IPS-18a (cell line): ENCODE results near the gene RHPN2.

Experiments used
- H3K27ac ChIP-seq: one replicate; pipeline ENCODE4 v1.5.1; 2013; ENCODE audit warnings: low read length
- H3K27me3 ChIP-seq: one replicate; pipeline ENCODE4 v1.6.1; 2013; ENCODE audit warnings: mild to moderate bottlenecking, low read length; ENCODE audit not compliant: control insufficient read depth, insufficient read depth
- H3K36me3 ChIP-seq: one replicate; pipeline ENCODE4 v1.6.1; 2013; ENCODE audit warnings: low read depth, low read length; ENCODE audit not compliant: control insufficient read depth
- H3K4me1 ChIP-seq: one replicate; pipeline ENCODE4 v1.6.1; 2013; ENCODE audit warnings: low read depth, low read length; ENCODE audit not compliant: control insufficient read depth
- H3K4me3 ChIP-seq: one replicate; pipeline ENCODE4 v1.5.1; 2013; ENCODE audit warnings: low read length
- H3K9ac ChIP-seq: one replicate; pipeline ENCODE4 v1.6.1; 2013; ENCODE audit warnings: mild to moderate bottlenecking, low read length, moderate library complexity
- H3K9me3 ChIP-seq: one replicate; pipeline ENCODE4 v1.6.1; 2013; ENCODE audit warnings: low read depth, low read length; ENCODE audit not compliant: control insufficient read depth

Gene RHPN2

DNA sequence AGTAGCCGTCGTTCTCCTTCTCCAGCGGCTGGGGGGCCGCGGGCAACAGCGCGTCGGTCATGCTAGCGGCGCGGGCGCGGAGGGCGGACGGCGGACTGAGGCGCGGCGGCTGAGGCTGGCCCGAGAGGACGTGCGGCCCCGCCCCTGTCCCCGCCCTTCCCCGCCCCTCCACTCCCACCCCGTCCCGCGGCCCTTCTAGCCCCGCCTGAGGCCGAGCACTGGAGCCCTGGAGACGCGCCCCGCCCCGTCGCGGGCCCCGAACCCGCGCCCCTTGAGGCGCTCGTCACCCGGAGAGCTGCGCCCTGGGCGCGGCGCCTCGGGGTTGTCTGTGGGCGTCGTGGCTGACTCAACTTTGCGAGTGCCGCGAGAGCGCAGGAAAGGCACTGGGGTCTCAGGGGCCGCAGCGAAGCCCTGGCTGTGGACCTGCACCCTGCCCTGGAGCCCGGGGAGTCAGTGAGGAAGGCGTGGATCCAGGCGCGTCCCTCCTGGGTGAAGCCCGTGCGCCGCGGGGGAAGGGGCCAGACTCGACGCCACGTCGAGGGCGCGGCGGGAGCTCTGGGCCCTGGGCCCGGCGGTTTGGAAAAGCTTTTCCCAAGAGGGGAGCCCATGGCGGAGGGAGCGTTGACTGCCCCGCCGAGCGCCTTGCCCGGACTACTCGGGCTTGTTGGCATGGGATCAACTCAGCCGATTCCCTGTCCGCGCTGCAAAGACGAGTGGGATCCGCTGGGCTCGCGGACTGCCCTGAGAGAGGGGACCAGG lies at the start of gene RHPN2:
Gene RHPN2, minus strand, starts transcription at position 97 of the 759 bp plus-strand sequence. Its CDS starts 36 bp downstream, at position 61.
- Histone ChIP-seq H3K9ac (peak within 1 kb of the TSS; percentile 55), H3K4me3 (peak within 1 kb of the TSS; percentile 64), H3K4me1 (peaks cover 3% of the 10 kb centered on the region), H3K36me3 (no peaks in the 10 kb centered on the region), H3K27ac (no peak within 1 kb of the TSS), H3K27me3 (peaks cover 14% of the 10 kb centered on the region), H3K9me3 (no peaks in the 10 kb centered on the region)

DNA sequence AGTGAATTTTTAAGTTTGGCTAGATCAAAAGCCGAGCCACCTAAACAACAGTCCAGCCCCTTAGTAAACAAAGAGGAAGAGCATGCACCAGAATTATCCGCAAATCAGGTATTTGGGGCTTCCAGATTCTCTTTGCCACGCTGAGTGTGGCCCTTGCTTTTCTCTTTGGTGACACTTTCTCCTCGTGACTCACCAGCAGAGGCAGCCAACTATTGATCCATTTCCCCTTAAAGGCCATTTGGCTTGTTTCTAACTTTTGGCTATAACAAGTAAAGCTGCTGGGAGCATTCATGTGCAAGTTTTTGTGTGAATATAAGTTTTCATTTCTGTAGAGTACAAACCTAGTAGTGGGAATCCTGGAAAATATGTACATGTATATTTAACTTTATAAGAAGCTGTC lies 49.6 kb upstream of the RHPN2 start:
- no peaks in the 10 kb centered on the region for H3K4me1 ChIP-seq
- no peak overlapping the region for H3K9ac ChIP-seq
- H3K36me3 ChIP-seq: peaks cover 33% of the 10 kb centered on the region
- no peaks in the 10 kb centered on the region for H3K27me3 ChIP-seq
- no peak overlapping the region for H3K27ac ChIP-seq
- no peaks in the 10 kb centered on the region for H3K9me3 ChIP-seq
- H3K4me3 ChIP-seq: no peak overlapping the region

- H3K36me3 ChIP-seq: peaks cover 36% of the 10 kb centered on the region
- H3K9ac ChIP-seq: no peak overlapping the region
- H3K27ac ChIP-seq: no peak overlapping the region
- H3K4me3 ChIP-seq: no peak overlapping the region
- H3K4me1 ChIP-seq: no peaks in the 10 kb centered on the region
- H3K27me3 ChIP-seq: no peaks in the 10 kb centered on the region
- no peaks in the 10 kb centered on the region for H3K9me3 ChIP-seq
Measured at GRCh38 chr19:33111587-33111986, 46.9 kb upstream of the RHPN2 start.

DNA sequence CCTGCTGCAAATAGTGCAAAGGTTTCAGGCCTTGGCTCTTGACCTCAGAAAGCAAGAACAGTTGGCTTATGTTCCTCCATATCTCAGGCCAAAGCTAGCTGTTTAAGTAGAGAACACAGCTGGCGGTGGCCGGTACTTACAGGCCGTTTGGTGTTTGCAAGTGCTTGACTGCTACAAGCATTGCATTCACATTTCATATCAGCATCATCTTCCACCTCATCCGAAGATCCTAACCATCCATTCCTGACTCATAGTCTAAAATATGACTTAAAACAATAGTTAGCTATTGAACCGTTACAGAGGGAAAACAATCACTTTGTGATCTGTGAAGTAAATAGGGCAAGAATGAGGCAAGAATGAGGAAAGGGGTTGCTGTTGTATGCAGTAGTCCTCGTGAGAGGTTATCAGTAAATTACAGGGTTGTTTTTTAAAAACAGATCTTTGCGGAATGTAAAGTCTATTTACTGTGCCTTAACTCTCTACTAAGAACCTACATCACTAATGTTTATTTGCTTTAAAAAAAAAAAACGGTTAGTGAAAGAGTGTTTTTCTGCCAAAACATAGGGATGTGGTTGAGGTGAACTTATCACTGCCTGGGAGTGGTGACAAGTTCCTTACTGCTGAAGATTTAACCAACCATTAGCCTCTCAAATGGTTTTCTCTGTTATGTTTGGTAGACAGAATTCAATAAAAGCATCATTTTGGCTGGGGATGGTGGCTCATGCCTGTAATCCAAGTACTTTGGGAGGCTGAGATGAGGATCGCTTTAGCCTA lies 45.6 kb upstream of the RHPN2 start:
- peaks cover 38% of the 10 kb centered on the region for H3K36me3 ChIP-seq

DNA sequence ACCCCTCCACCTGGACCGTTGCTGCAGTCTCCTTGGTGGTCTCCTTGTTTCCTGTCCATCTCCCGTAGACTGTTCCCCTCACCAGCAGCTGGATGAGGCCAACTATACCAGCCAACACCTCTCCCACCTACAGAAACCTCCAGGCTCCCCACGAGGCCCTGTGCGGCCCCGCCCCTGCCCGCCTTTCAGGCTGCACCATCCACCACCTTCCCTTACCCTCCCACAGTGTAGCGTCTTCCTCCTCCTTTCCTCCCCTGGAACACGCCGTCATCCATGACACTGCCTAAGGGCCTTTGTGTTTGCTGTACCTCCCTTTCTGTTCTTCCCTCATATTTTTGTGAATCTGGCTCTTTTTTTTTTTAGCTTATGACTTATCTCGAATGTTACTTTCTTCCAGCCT lies 43.5 kb upstream of the RHPN2 start:
- no peak overlapping the region for H3K9ac ChIP-seq
- no peaks in the 10 kb centered on the region for H3K9me3 ChIP-seq
- H3K36me3 ChIP-seq: peaks cover 24% of the 10 kb centered on the region
- no peaks in the 10 kb centered on the region for H3K27me3 ChIP-seq
- no peak overlapping the region for H3K27ac ChIP-seq
- H3K4me1 ChIP-seq: no peaks in the 10 kb centered on the region
- H3K4me3 ChIP-seq: no peak overlapping the region

More for the DNA sequence above, 45.6 kb upstream of the RHPN2 start:
- H3K4me1 ChIP-seq: no peaks in the 10 kb centered on the region
- no peak overlapping the region for H3K9ac ChIP-seq
- H3K4me3 ChIP-seq: no peak overlapping the region
- H3K27me3 ChIP-seq: no peaks in the 10 kb centered on the region
- no peaks in the 10 kb centered on the region for H3K9me3 ChIP-seq
- no peak overlapping the region for H3K27ac ChIP-seq

- H3K9me3 ChIP-seq: no peaks in the 10 kb centered on the region
- no peak overlapping the region for H3K27ac ChIP-seq
- H3K4me1 ChIP-seq: no peaks in the 10 kb centered on the region
- no peaks in the 10 kb centered on the region for H3K27me3 ChIP-seq
- peaks cover 26% of the 10 kb centered on the region for H3K36me3 ChIP-seq
- H3K9ac ChIP-seq: no peak overlapping the region
- no peak overlapping the region for H3K4me3 ChIP-seq
Measured at GRCh38 chr19:33102893-33103292, 38.2 kb upstream of the RHPN2 start.

GRCh38 chr19:33100894-33101644 lies 36.4 kb upstream of the RHPN2 start:
- Histone ChIP-seq H3K9me3 (no peaks in the 10 kb centered on the region), H3K27me3 (no peaks in the 10 kb centered on the region), H3K9ac (no peak overlapping the region), H3K36me3 (peaks cover 31% of the 10 kb centered on the region), H3K27ac (no peak overlapping the region), H3K4me3 (no peak overlapping the region), H3K4me1 (no peaks in the 10 kb centered on the region)

- H3K27me3 ChIP-seq: no peaks in the 10 kb centered on the region
- no peaks in the 10 kb centered on the region for H3K9me3 ChIP-seq
- H3K4me3 ChIP-seq: no peak overlapping the region
- no peak overlapping the region for H3K27ac ChIP-seq
- no peaks in the 10 kb centered on the region for H3K4me1 ChIP-seq
- H3K9ac ChIP-seq: no peak overlapping the region
- H3K36me3 ChIP-seq: peaks cover 47% of the 10 kb centered on the region
Measured at GRCh38 chr19:33098055-33098534, 33.4 kb upstream of the RHPN2 start.

DNA sequence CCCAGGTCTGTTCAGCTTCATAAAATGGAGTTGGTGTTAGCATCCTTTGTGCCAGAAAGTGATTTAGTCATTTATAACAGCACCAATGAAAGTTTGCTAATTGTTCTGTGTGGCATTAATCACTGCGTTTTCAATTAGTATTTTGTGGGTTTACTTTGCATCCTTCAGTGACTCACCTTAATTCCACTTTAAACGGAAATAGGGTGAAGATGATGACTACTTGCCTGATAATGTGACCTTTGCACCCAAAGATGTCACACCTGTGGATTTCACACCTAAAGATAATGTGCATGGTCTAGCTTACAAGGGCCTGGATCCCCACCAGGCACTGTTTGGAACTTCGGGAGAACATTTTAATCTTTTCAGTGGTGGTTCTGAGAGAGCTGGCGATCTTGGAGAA lies 31.3 kb upstream of the RHPN2 start:
- no peak overlapping the region for H3K27ac ChIP-seq
- H3K36me3 ChIP-seq: peaks cover 40% of the 10 kb centered on the region
- no peak overlapping the region for H3K4me3 ChIP-seq
- H3K4me1 ChIP-seq: no peaks in the 10 kb centered on the region
- H3K9ac ChIP-seq: no peak overlapping the region
- no peaks in the 10 kb centered on the region for H3K27me3 ChIP-seq
- no peaks in the 10 kb centered on the region for H3K9me3 ChIP-seq

- no peak overlapping the region for H3K27ac ChIP-seq
- H3K36me3 ChIP-seq: peaks cover 41% of the 10 kb centered on the region
- H3K9ac ChIP-seq: no peak overlapping the region
- H3K4me1 ChIP-seq: no peaks in the 10 kb centered on the region
- no peaks in the 10 kb centered on the region for H3K27me3 ChIP-seq
- H3K9me3 ChIP-seq: no peaks in the 10 kb centered on the region
- H3K4me3 ChIP-seq: no peak overlapping the region
Measured at GRCh38 chr19:33094436-33095067, 29.9 kb upstream of the RHPN2 start.
